C1 segment of cervical spinal cord (tissue), 14 donors: ENCODE data around the gene OXLD1.

ENCODE experiments used
- DNase-seq, 14 donors: peaks; one replicate each; lab custom pipeline; 2025; lab: John Stamatoyannopoulos, UW

OXLD1 gene

DNA sequence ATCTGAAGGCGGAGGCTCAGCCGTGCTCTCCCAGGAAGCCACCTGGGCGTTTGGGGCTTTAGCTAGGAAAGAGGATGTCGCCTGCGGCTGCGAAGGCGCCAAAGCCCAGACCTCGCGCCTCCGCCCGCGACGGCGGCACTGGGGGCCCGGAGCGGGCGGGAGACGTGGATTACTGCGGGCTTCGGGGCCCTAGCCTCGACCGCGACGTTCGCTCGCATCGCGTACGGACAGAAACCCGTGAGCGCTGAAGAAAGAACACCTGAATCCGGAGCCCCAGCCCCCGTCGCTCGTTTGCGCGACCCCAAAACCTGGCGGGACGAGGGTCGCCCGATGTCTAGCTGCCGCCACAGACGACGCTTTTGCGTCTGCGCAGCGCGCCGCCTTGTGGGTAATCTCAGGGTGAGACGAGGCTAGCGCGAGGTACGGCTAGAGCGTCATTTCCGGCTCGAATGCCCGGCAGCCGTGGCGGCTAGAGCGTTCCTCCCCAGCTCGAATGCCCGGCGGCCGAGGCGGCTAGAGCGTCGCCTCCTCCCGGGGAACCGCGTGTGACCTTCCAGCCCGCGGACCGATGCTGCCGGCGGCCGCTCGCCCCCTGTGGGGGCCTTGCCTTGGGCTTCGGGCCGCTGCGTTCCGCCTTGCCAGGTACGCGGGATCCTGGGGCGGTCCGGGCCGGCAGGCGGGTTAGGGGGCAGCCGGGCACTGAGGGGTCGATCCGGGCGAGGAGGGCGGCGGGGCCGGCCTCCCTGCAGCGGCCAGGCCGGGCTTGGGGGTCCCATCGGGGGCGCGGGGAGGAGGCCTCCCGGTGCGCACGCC is 36.7 kb upstream of the OXLD1 start, which contains the start of gene MRPL12:
Gene MRPL12, plus strand, starts transcription at position 434 of the 813 bp plus-strand sequence. Its CDS starts 135 bp downstream, at position 569.
- DNase-seq, result peak; percentile 46 to 93 (median 88)

DNA sequence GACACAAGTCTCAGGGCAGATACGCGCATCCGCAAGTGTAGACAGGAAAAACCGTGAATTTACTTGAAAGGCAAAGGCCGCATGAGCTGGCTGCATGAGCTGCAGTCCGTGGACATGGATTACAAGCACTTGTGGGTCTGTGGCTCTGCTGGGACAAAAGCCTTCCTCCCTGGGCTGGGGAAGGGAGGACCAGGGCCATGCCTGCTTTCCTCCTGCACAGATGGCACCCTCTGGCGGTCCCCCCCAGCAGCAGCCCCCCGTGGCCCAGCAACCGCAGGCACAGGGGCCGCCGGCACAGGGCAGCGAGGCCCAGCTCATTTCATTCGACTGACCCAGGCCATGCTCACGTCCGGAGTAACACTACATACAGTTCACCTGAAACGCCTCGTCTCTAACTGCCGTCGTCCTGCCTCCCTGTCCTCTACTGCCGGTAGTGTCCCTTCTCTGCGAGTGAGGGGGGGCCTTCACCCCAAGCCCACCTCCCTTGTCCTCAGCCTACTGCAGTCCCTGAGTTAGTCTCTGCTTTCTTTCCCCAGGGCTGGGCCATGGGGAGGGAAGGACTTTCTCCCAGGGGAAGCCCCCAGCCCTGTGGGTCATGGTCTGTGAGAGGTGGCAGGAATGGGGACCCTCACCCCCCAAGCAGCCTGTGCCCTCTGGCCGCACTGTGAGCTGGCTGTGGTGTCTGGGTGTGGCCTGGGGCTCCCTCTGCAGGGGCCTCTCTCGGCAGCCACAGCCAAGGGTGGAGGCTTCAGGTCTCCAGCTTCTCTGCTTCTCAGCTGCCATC is 35.1 kb upstream of the OXLD1 start:
- DNase-seq, result no peak

DNA sequence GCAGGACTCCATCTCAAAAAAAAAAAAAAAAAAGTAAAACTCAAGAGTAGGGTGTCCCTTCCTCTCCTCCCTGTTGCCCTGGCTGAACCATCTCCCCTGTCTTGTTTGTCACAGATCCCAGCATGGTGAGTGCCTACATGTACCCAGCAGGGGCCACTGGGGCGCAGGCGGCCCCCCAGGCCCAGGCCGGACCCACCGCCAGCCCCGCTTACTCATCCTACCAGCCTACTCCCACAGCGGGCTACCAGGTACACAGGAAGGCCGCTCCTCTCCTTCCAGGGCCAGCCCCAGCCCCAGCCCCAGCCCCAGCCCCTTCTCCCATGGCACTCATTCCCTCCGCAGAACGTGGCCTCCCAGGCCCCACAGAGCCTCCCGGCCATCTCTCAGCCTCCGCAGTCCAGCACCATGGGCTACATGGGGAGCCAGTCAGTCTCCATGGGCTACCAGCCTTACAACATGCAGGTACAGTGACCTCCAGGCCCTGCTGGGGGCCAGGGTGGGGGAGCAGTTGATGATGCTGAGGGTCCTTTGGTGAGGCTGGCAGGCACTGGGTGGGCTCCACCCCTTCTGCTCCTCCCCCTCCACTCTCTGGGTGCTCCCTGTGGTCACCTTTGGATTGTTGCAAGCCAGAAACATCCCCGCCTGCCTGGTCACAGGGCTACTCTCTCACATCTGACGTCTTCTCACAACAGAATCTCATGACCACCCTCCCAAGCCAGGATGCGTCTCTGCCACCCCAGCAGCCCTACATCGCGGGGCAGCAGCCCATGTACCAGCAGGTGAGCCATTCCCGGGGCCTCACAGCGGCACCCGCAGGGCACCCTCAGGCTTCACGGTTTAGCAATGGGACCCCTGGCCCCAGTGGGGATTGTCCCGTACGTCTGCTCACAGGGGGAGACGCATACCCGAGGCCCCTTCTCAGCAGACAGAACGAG is 34.2 kb upstream of the OXLD1 start:
- no peak for DNase-seq

DNA sequence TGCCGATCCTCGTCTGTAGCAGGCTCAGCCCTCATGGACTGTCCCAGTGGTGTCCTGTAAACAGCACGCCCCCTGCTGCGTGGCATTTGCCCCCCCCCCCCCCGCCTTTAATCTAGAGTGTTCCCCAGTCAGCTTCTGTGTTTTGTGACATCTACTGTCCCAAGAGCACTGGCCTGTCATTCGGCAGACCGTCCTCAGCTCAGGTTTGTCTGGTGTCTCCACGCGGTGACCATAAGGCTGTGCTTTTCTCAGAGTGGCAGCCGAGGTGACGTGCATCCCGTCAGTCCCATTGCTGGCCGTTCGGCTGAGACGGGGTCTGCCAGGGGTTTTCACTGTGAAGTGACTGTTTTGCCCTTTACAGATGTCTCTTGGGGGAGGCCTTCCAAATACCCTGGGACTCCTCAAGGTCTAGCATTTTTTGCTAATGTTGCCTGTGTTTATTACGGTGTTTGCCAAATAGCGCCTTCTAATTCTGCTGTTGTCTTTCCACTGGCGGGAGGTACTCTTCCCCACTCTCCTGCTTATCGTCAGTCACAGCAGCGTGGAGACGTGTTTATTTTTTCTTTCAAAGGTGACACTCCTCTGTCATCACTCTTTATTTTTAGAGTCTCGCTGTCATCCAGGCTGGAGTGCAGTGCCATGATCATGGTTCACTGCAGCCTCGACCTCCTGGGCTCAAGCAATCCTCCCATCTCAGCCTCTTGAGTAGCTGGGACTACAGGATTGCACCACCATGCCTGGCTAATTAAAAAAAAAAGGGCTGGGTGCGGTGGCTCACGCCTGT is 31.0 kb upstream of the OXLD1 start:
- no peak for DNase-seq

DNA sequence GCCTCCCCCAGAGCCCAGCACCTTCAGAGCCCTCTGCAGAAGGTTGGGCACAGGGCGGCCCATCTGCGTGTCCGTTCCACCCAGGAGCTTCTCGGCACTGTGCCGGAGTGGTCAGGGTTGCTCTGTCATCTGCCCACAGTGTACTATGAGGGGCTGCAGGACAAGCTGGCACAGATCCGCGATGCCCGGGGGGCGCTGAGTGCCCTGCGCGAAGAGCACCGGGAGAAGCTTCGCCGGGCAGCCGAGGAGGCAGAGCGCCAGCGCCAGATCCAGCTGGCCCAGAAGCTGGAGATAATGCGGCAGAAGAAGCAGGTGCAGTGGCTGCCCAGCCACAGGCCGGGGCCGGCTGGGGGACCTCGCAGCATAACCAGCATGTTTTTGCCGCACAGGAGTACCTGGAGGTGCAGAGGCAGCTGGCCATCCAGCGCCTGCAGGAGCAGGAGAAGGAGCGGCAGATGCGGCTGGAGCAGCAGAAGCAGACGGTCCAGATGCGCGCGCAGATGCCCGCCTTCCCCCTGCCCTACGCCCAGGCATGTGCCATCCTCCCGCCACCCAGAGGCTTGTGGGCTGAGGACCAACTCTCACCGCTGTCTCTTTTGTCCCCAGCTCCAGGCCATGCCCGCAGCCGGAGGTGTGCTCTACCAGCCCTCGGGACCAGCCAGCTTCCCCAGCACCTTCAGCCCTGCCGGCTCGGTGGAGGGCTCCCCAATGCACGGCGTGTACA is 30.0 kb upstream of the OXLD1 start:
- DNase-seq, result no peak

DNA sequence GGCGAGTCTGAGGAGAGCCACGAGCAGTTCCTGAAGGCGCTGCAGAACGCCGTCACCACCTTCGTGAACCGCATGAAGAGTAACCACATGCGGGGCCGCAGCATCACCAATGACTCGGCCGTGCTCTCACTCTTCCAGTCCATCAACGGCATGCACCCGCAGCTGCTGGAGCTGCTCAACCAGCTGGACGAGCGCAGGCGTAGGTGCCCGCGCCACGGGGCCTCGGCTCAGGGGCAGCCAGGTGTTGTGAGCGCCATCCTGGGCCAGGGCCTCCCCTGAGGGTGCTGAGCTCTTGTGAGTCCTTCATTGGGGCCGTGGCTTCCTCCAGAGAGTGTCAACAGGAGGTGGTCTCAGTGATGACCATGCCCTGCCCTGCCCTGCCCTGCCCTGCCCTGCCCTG is 29.4 kb upstream of the OXLD1 start:
- no peak for DNase-seq

DNA sequence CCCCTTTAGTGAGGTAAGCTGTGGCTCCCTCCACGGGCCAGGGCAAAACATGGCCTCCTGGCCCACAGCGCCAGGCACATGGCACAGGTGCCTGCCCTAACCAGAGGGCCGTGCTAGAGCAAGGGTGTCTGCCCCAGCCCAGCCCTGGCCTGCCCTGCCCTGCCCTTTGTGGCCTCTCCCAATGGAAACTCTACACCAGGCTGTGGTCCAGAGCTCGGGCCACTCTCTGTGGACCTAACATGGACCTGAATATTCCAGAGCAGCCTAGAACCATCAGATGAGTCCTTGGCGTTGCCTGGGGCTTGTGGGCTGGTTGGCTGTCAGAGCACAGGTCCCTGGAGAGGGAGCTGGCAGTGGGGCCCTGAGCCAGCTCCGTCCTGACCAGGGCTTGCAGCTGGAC is 28.8 kb upstream of the OXLD1 start:
- no peak for DNase-seq

DNA sequence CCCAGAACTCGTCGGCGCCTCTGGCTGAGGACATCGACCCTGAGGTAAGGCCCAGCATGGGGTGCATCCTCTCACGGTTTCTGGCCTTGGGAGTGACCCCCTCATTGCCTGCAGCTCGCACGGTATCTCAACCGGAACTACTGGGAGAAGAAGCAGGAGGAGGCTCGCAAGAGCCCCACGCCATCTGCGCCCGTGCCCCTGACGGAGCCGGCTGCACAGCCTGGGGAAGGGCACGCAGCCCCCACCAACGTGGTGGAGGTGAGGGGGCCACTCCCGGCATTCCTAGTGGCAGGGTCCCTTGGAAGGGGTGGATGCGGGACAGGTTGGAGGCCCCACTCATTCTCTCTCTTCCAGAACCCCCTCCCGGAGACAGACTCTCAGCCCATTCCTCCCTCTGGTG is 28.4 kb upstream of the OXLD1 start:
- DNase-seq, result no peak

DNA sequence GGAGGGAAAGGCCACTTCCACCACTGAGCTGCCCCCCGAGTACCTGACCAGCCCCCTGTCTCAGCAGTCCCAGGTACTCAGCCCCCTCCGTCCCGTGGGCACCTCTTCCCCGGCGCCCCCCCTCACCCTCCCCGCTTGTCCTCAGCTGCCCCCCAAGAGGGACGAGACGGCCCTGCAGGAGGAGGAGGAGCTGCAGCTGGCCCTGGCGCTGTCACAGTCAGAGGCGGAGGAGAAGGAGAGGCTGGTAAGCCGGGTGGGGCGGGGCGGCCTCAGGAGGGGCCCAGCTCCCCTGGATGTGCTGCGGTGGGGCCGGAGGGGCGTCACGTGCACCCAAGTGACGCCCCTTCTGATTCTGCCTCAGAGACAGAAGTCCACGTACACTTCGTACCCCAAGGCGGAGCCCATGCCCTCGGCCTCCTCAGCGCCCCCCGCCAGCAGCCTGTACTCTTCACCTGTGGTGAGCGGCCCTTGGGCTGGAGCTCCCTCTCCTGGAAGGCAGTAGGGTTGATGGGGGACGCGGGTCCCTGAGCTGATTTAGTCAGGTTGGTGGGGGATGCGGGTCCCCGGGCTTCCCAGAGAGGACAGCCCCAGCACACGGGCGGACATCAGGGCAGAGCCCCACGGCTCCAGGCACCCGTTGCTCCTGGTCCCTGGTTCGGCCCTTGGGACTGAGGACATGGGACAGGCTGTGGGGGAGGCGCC is 27.3 kb upstream of the OXLD1 start:
- DNase-seq, result no peak

DNA sequence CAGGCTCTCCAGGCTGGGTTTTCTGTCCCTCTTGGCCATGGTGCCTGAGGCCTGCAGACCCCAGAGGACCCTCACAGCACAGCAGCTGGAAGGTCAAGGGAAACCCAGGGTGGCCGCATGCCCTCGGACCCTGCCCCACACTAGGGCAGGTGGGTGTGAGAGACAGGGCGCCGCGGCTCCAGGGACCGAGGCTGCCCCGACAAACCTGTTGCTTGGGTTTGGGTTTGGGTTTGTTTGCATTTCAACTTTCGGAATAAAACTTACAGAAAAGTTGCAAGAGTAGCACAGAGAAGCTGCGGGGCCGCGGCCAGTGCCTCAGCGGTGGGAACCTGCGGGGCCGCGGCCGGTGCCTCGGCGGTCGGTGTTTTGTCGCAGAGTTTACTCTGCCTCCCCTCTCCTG is 25.2 kb upstream of the OXLD1 start:
- DNase-seq, result no peak

DNA sequence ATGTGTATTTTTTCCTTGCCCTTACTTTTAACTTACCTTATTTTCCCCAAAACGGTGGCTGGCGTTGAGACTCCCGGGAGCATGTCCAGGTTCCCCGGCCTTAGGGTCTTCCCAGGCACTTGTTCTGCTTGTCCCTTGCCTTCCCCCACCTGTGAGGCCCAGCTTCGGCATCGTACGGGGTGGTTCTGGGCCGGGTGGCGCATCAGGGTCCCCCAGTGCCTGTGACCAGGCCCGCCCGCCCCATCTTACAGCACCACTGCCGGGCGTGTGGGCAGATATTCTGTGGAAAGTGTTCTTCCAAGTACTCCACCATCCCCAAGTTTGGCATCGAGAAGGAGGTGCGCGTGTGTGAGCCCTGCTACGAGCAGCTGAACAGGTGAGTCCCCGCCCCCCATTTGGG is 24.8 kb upstream of the OXLD1 start:
- DNase-seq, result no peak

DNA sequence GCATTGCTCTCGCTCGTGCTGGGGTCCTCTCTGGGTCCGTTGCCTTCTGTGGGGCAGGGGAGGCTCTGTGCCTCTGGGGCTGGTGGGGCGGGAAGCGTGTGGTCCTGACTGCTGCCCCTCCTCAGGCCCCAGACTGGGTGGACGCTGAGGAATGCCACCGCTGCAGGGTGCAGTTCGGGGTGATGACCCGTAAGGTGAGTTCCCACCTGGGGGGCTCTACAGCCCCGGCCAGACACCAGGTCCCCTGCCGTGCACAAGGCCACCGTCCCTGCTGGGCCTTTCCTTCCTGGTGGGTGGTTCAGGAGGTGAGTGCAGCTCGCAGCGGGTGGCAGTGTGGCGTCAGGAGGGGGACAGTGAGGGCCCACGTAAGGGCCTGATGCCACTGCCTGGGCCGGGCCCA is 24.1 kb upstream of the OXLD1 start:
- no peak for DNase-seq

DNA sequence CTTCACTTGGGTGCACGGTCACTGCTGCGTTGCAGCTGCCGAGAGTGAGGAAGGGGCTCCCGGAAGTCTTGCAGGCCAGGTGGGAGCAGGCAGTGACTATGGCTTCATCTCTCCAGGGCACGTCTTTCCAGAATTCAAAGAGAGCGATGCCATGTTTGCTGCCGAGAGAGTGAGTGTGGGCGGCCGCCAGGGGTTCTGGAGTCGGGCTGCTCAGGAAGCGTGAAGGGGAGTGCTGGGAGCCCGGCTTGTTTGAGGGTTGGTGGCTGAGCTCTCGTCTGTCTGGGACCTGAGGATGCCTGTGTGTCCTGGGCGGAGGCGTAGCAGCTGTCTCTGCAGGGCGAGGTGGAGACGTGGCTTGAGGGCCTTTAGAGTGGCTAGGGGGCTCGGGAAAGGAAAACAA is 23.7 kb upstream of the OXLD1 start:
- DNase-seq, result no peak

DNA sequence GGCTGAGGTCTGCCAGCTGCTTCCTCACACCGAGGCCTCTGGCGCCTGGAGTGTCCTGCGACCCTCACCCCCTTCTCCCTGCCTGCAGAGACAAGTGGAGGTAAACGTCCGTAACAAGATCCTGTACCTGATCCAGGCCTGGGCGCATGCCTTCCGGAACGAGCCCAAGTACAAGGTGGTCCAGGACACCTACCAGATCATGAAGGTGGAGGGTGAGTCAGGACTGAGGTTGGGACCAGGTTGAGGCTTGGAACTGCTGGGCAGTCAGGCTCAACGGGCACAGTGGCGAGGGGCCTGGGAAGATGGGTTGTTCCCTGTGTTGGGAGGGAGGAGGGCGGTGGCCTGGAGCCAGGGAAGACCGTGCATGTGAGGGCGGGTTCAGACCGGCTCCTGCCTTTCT is 22.2 kb upstream of the OXLD1 start:
- DNase-seq, result no peak

DNA sequence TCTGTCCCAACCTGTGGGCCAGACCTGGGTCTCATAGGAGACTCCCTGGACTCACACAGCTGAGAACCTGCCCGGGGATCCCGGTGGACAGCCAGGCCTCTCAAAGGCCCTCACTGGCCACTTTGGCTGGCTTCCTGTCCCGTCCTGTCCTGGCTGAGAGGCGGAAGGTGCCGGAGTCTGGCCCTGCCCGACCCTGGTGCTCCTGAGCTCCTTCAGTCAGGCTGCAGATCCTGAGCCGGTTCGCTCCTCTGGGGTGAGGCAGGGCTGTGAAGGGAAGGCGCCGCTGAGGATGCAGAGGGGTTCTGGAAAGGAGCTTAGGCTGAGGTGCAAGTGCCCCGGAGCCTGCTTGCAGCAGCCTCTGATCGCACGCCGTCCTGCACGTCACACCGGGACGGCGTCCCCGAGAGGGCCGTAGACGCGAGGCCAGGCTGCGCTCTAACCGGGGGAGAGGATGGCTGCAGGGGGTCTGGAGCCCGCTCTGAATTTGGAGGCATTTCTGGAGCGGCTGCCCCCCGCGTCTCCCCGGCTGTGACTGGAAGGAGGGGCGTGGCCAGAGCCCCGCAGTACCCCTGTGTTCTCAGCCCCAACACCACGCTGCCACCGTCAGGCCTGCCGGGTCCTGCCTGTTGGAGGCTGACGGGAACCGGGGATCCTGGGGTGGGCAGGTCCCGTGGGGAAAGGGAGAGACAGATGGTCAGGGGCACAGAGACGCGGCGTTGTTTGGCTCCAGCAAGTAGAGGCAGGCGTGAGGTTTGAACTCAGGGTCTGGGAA is 21.6 kb upstream of the OXLD1 start:
- DNase-seq, result no peak

DNA sequence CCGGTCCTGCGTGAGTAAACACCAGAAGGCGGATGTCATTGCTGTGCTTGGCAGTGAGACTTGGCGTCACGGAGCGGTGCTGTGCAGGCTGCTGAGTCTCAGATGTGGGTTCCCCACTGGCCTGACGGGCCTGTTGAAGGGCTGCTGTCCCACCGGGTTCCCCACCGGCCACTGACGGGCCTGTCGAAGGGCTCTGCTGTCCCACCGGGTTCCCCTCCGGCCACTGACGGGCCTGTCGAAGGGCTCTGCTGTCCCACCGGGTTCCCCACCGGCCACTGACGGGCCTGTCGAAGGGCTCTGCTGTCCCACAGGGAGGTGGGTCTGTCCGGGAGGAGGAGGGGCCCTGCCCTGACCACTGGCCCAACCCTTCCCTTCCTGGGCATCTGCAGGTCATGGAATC is 20.2 kb upstream of the OXLD1 start:
- DNase-seq, result no peak

DNA sequence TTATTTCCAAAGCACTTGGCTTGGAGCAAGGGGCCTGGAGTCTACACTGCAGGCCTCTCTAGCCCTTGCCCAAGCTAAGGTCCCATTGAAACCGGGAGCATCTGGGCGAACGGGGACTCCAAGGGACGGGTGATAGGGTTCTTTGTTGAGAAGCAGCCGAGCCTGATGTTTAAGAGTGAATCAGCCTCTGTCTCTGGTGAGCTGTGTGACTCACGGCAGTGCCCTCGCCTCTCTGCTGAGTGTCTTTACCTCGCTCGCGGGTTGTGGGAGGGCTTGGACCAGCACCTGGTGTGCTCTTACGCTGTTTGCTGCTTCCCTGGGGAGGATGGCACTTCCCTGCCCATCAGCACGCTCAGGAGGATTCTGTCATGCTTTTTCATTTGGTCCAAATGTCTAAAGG is 18.7 kb upstream of the OXLD1 start:
- DNase-seq, result no peak

DNA sequence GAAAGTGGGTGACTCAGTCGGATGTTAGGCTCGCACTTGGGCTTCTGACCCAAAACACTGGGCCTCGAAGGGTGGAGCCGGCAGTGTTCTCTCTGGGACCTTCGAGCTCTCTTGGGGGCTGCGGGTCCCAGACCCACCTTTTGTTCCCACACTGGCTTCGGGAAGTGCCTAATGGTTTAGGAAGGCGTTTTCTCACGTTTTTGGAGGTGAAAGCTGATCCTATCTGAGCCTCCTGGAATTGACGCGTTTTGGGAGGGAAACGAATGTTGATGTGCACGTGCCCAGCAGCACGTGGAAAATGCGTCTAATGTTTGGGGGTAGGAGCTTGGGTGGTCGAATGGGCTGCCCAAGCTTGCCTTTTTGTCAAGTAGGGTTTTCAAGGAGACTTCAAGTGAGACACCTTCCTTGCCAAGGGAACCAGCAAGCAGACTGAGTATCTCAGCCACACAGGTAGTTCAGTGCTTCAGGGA is 18.1 kb upstream of the OXLD1 start:
- DNase-seq, result peak in 1 of 14 donors; percentile 25
